ENCODE data around the gene MT1X.
"Not testable (repeated sequence)": the region's sequence is repeated elsewhere in the genome, so short reads cannot be mapped to it uniquely, and the experiment has no call there.

Gene MT1X

DNA sequence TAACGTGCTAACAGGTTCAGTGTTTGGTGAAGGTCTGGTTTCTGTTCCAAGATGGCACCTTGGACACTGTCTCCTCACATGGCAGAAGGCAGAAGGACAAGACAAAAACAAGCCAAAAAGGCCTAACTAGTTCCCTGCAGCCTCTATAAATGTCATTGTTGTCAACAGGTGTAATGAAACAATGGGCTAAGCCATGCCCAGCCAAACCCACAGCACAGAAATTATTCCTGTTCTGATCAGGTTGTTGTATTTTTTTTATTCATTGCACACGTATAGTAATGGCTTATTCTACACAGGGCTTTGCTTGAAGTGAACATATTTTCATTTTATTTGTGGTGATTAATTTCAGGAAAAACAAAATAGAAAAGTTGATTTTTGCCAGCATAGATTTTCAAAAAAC lies 31.5 kb downstream of the MT1X start:
- DNase-seq, result no peak

- DNase-seq, result no peak
These were observed 32.9 kb downstream of the MT1X start for GRCh38 chr16:56715126-56715525.

- DNase-seq, result no peak
These were observed 34.5 kb downstream of the MT1X start for GRCh38 chr16:56716761-56717160.

DNA sequence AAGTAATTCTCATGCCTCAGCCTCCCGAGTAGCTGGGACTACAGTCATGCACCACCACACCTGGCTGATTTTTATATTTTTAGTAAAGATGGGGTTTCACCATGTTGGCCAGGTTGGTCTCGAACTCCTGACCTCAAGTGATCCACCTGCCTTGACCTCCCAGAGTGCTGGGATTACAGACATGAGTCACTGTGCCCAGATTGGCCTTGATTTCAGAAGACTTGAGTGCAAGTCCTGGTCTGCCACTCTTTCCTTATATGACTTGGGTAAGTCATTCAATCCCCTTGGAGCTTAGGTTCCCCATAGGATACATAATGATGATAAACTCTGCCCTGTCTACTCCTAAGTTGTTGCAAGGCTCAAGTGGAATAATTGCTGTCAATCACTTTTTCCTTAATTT lies 35.3 kb downstream of the MT1X start:
- not testable (repeated sequence) for DNase-seq

DNA sequence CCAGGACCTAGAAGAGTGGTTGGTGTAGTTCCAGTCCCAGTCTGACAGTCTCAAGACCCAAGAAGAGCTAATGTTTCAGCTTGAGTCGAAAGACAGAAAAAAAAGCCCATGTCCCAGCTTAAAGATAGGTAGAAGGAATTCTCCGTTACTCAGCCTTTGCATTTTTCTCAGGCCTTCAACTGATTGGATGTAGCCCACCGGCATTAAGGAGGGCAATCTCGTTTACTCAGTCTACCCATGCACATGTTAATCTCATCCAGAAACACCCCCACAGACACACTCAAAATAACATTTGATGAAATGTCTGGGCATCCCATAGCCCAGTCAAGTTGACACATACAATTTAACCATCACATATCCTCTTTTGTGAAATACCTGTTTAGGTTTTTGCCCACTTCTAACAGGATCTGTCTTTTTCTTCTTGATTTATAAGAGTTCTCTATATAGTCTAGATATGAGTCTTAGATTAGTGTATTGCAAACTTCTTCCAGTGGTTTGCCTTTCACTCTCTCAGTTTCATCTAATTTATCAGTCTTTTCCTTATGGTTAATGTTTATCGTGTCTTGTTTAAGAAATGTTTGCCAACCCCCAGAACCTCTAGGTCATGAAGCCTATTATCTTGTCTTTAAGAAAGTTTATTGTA lies 40.1 kb downstream of the MT1X start:
- no peak for DNase-seq

DNA sequence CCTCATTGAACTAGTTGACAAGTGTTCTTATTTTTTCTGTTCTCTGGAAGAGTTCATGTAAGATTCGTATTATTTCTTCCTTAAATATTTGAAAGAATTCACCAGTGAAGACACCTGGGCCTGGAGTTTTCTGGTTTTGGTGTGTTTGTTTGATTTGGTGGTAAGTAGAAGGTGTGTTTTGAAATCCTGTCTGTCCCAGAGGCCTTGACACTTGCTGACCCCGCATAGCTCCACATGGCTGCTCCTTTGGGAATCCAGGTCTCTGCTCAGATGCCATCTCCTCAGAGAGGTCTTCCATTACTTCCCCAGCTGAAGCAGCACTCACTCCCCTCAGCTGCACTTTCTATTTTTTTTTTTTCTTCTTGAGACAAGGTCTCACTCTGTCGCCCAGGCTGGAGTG lies 41.9 kb downstream of the MT1X start:
- DNase-seq, result no peak

DNA sequence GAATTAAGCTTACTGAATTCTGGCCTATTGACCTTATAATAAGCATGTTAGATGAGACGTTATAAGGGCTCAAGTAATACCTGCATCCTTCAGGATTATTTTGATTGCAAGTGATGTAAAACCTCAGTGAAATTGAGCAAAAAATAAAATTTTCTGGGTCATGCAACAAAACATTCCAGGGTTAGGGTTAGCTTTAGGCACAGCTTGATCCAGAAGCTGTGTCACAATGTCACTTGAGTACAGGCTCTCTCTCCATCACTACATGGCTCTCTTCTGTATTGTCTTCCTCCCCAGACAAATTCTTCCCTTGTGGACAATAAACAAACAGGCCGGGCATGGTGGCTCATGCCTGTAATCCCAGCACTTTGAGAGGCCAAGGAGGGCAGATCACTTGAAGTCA lies 44.0 kb downstream of the MT1X start:
- DNase-seq, result no peak

GRCh38 chr16:56726926-56727325 lies 44.7 kb downstream of the MT1X start:
- no peak for DNase-seq

DNA sequence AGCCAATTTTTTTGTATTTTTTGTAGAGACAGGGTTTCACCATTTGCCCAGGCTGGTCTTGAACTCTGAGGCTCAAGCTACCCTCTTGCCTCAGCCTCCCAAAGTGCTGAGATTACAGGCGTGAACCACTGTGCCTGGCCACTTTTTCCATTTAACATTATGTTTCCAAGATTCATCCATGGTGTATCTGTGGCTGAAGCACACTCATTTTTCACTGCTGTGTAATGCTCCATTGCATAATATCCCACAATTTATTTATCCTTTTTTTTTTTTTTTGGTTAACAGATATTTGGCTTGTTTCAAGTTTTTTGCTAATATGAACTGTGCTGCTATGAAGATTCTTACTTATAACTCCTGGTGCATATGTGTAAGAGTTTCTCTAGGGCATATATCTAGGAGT lies 45.8 kb downstream of the MT1X start:
- DNase-seq, result no peak

DNA sequence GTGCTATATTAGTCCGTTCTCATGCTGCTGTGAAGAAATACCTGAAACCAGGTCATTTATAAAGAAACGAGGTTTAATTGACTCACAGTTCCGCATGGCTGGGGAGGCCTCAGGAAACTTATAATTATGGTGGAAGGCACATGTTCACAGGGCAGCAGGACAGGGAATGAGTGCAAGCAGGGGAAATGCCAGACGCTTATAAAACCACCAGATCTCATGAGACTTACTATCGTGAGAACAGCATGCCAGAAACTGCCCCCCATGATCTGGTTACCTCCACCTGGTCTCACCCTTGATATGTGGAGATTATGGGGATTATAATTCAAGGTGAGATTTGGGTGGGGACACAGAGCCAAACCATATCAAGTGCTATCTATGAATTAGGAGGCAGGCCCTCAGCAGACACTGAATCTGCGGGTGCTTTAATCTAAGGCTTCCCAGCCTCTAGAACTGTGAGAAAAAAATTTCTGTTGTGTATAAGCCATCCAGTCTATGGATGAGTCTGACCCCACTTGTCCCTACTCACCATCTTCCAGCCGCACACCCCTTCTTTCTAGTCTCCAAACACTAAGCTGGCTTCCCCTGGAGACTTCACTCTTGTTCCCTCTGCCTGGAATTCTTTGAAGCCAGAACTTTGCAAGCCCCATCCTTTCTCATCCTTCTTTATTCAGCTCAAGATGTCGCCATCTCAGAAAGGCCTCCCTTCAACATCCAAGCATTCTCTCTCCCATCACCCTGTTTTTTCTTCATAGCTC lies 46.9 kb downstream of the MT1X start:
- DNase-seq, result no peak

- peak; percentile 79 for DNase-seq
These were observed 47.7 kb downstream of the MT1X start, which contains the start of gene NUP93 for GRCh38 chr16:56729735-56730662. Gene NUP93 (plus strand): TSS chr16:56730129. CDS start chr16:56748248, 18,119 bp downstream.

DNA sequence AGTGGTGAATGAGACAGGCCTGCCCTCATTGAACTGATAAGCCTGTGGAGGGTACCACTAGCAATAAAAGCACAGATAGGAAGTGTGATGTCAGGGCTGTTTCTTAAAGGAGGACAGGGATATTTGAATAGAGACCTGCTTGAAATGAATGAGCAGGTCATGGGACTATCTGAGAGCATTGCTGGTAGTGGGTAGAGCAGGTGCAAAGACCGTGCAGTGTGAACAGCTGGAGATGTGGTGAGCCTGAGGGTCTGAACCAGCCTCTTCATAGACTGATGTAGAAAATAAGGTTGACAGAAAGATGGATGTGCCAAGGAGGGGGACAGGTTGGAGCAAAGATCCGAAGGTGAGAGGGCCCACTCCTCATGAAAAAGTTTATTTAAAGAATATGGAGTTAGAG lies 50.1 kb downstream of the MT1X start:
- DNase-seq, result no peak

DNA sequence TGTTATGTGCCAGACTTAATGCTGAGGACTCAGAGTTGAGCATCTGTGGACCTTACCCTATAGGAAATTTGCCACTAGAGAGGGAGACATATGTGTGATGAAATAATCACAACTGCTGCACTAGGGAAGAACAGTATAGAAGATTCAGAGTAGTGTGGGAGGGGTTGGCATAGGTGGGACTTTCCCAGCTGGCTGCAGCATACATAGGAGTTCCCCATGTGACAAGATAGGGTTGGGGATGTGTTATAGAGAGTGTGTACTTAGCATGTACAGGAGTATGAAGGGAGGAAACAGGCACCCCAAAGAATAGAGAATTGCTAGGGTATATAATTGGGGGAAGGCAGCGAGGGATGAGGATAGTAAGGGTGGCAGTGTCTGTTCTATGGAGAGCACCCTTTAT lies 50.6 kb downstream of the MT1X start:
- DNase-seq, result no peak
